ENCODE results near the gene WRNIP1.

DNA sequence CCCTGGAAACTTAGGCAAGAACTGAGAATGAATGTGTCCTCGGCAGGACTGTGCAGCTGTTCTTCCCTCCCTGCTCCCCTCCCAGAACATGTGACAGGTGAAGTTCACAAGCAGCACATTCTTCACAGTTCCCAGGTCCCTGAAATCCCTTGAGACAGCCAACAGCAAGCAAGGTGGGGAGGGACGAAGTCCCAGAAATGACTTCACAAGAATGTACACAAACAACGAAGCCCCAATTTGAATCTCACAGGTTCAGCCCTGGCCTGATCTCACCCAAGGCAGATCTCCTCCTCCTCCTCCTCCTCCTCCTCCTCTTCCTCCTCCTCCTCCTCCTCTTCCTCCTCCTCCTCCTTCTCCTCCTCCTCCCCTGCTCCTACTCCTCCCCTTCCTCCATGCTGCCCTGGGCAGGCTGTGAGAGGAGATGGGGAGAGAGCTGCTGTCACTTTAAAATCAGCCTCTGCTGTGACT lies 32.4 kb downstream of the WRNIP1 start:
- TF ChIP-seq, protein P1, sequence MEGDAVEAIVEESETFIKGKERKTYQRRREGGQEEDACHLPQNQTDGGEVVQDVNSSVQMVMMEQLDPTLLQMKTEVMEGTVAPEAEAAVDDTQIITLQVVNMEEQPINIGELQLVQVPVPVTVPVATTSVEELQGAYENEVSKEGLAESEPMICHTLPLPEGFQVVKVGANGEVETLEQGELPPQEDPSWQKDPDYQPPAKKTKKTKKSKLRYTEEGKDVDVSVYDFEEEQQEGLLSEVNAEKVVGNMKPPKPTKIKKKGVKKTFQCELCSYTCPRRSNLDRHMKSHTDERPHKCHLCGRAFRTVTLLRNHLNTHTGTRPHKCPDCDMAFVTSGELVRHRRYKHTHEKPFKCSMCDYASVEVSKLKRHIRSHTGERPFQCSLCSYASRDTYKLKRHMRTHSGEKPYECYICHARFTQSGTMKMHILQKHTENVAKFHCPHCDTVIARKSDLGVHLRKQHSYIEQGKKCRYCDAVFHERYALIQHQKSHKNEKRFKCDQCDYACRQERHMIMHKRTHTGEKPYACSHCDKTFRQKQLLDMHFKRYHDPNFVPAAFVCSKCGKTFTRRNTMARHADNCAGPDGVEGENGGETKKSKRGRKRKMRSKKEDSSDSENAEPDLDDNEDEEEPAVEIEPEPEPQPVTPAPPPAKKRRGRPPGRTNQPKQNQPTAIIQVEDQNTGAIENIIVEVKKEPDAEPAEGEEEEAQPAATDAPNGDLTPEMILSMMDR (IDR thresholded peaks at IDR 0.05) = no peak
- TF ChIP-seq POLR2A (IDR thresholded peaks at IDR 0.05) (no peak), POLR2AphosphoS5 (IDR thresholded peaks at IDR 0.05) (peak in 1 of 3 donors; percentile 24)
